ENCODE results near the gene TERB1. TPM values are rescaled to one million over a fixed set of nuclear protein-coding genes. Genes with fewer than 3 reads are reported as not detected.

The TERB1 gene
- polyA plus RNA-seq, 1 of the 3 experiments (the other 2 are of a cell fraction) = 0.08 TPM

DNA sequence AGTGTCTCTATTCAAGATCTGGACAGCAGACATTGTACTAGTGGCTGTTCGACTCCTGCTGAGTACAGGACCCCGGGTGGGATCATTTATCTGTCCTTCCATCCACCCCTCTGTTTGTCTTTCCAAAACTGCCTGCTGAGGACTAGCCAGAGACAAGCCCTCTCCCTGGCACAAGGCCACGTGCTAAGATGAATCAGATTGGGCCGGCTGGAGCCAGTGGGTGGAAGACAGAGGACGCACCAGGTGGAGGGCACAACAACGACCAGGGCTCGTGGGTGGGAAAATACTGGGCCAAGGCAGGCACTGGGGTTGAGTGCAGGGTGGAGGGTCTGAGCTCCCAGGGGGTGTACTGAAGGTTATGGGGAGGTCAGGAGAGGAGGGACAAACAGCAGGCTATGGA, 41.4 kb upstream of the TERB1 start (continued):
- TF ChIP-seq, protein P1, sequence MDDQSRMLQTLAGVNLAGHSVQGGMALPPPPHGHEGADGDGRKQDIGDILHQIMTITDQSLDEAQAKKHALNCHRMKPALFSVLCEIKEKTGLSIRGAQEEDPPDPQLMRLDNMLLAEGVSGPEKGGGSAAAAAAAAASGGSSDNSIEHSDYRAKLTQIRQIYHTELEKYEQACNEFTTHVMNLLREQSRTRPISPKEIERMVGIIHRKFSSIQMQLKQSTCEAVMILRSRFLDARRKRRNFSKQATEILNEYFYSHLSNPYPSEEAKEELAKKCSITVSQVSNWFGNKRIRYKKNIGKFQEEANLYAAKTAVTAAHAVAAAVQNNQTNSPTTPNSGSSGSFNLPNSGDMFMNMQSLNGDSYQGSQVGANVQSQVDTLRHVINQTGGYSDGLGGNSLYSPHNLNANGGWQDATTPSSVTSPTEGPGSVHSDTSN (IDR thresholded peaks at IDR 0.05) = no peak
- TF ChIP-seq RFX5 (IDR thresholded peaks at IDR 0.05; ENCODE audit: low read length) = no peak
- TF ChIP-seq MEF2A (IDR thresholded peaks at IDR 0.05; ENCODE audit: borderline replicate concordance, low read depth) = no peak
- no peak for TF ChIP-seq EP300 (IDR thresholded peaks at IDR 0.05; ENCODE audit: borderline replicate concordance in 1 of 2, low read depth in 1 of 2, low read length in 1 of 2)
- TF ChIP-seq SIN3A (IDR thresholded peaks at IDR 0.05; ENCODE audit: borderline replicate concordance, low read depth, low read length) = no peak
- TF ChIP-seq, protein P2, sequence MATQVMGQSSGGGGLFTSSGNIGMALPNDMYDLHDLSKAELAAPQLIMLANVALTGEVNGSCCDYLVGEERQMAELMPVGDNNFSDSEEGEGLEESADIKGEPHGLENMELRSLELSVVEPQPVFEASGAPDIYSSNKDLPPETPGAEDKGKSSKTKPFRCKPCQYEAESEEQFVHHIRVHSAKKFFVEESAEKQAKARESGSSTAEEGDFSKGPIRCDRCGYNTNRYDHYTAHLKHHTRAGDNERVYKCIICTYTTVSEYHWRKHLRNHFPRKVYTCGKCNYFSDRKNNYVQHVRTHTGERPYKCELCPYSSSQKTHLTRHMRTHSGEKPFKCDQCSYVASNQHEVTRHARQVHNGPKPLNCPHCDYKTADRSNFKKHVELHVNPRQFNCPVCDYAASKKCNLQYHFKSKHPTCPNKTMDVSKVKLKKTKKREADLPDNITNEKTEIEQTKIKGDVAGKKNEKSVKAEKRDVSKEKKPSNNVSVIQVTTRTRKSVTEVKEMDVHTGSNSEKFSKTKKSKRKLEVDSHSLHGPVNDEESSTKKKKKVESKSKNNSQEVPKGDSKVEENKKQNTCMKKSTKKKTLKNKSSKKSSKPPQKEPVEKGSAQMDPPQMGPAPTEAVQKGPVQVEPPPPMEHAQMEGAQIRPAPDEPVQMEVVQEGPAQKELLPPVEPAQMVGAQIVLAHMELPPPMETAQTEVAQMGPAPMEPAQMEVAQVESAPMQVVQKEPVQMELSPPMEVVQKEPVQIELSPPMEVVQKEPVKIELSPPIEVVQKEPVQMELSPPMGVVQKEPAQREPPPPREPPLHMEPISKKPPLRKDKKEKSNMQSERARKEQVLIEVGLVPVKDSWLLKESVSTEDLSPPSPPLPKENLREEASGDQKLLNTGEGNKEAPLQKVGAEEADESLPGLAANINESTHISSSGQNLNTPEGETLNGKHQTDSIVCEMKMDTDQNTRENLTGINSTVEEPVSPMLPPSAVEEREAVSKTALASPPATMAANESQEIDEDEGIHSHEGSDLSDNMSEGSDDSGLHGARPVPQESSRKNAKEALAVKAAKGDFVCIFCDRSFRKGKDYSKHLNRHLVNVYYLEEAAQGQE (IDR thresholded peaks at IDR 0.05; ENCODE audit: low read depth, low read length) = no peak

DNA sequence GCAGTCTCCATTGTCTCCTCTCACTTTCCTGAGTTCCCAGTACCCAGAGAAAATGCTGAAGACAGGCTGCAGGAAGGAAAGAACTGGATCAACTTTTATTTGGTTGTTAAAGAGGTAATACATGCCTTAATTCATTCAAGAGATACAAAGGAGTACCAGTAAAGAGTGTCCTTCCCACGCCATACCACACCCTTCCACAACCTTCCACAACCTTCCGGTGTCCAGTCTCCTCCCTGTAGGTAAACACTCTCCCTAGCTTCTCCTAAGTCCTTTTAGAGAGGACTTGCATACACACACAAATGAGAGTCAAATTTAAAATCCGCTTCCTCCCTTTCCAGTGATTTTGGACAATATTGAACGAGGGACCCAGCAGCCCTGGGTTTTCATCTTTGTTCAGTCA, 40.0 kb upstream of the TERB1 start:
- H3K4me1 ChIP-seq (ENCODE audit: control insufficient read depth in 1 of 2, insufficient read depth in 2 of 2, low read depth in 1 of 2, low read length in 1 of 2) = peaks cover 0 to 8% of the 10 kb centered on the region in 2 experiments; a peak in 1 of 4 replicates
- no peak overlapping the region for H2AFZ ChIP-seq (ENCODE audit: low read depth)
- H3K79me2 ChIP-seq (ENCODE audit: insufficient read depth) = no peaks in the 10 kb centered on the region
- POLR2A ChIA-PET = no interaction called here
- no peaks in the 10 kb centered on the region for H3K36me3 ChIP-seq (replicated peaks in 1 of 2; ENCODE audit: control insufficient read depth in 1 of 2, insufficient read depth in 2 of 2, low read length in 1 of 2)
- no peak overlapping the region for H3K9ac ChIP-seq
- no peak overlapping the region for H3K4me3 ChIP-seq (ENCODE audit: low read depth in 2 of 2, low read length in 1 of 2)
- DNase-seq = no peak
- no peak for TF ChIP-seq YY1 (IDR thresholded peaks at IDR 0.05; ENCODE audit: low read depth)
- TF ChIP-seq, protein P3, sequence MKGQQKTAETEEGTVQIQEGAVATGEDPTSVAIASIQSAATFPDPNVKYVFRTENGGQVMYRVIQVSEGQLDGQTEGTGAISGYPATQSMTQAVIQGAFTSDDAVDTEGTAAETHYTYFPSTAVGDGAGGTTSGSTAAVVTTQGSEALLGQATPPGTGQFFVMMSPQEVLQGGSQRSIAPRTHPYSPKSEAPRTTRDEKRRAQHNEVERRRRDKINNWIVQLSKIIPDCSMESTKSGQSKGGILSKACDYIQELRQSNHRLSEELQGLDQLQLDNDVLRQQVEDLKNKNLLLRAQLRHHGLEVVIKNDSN (IDR thresholded peaks at IDR 0.05; ENCODE audit: borderline replicate concordance, low read depth) = no peak
- no peak for TF ChIP-seq POLR2AphosphoS5 (IDR thresholded peaks at IDR 0.05; ENCODE audit: low read depth, low read length)
- TF ChIP-seq, protein P4, sequence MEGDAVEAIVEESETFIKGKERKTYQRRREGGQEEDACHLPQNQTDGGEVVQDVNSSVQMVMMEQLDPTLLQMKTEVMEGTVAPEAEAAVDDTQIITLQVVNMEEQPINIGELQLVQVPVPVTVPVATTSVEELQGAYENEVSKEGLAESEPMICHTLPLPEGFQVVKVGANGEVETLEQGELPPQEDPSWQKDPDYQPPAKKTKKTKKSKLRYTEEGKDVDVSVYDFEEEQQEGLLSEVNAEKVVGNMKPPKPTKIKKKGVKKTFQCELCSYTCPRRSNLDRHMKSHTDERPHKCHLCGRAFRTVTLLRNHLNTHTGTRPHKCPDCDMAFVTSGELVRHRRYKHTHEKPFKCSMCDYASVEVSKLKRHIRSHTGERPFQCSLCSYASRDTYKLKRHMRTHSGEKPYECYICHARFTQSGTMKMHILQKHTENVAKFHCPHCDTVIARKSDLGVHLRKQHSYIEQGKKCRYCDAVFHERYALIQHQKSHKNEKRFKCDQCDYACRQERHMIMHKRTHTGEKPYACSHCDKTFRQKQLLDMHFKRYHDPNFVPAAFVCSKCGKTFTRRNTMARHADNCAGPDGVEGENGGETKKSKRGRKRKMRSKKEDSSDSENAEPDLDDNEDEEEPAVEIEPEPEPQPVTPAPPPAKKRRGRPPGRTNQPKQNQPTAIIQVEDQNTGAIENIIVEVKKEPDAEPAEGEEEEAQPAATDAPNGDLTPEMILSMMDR (IDR thresholded peaks at IDR 0.05) = no peak
- TF ChIP-seq TAF1 (IDR thresholded peaks at IDR 0.05; ENCODE audit: borderline replicate concordance, low read depth, low read length) = no peak
- no peak for TF ChIP-seq FOXJ3 (CRISPR knock-in tag; IDR thresholded peaks at IDR 0.05)
- CTCF ChIA-PET = interaction anchor here (9.7 to 10.1 kb wide), 2 partner anchors 11 to 26 kb away, joined by 68 to 82 read pairs; partner anchors contain the start of gene NAE1
- H3K27ac ChIP-seq (ENCODE audit: low read depth in 2 of 2, low read length in 1 of 2) = no peak overlapping the region
- no peaks in the 10 kb centered on the region for H4K20me1 ChIP-seq (ENCODE audit: insufficient read depth)
- H3K27me3 ChIP-seq (ENCODE audit: insufficient read depth) = peaks cover 15% of the 10 kb centered on the region; the same call in 1 of the 2 replicates
- no peak overlapping the region for H3K4me2 ChIP-seq
- no peaks in the 10 kb centered on the region for H3K9me2 ChIP-seq
- no peaks in the 10 kb centered on the region for H3F3A ChIP-seq (replicated peaks; ENCODE audit: insufficient read depth)
- H3K9me3 ChIP-seq = no peaks in the 10 kb centered on the region
- 87% methylated on average over 4 of the region's 4 CpGs for WGBS (ENCODE audit: low lambda C conversion rate)
